HFF-Myc (cell line): ENCODE measurements around the gene NLN.
"Not testable (repeated sequence)": the region's sequence is repeated elsewhere in the genome, so short reads cannot be mapped to it uniquely, and the experiment has no call there.

Experiments
- DNase-seq: peaks from one replicate; pipeline ENCODE4 v3.0.0-alpha.2; 2011; ENCODE audit warnings: low read depth; ENCODE audit errors: extremely low read depth
- H3K4me3 ChIP-seq: replicated peaks from 2 replicates; pipeline ENCODE4 v1.5.1; 2011; ENCODE audit warnings: low read depth, mild to moderate bottlenecking, control low read depth, low read length
- TF ChIP-seq, protein P1 (sequence below): IDR thresholded peaks from 2 replicates; pipeline ENCODE4 v1.5.1; 2012; ENCODE audit warnings: mild to moderate bottlenecking, low read depth, low read length, control low read depth; ENCODE audit errors: missing control alignments

NLN gene

DNA sequence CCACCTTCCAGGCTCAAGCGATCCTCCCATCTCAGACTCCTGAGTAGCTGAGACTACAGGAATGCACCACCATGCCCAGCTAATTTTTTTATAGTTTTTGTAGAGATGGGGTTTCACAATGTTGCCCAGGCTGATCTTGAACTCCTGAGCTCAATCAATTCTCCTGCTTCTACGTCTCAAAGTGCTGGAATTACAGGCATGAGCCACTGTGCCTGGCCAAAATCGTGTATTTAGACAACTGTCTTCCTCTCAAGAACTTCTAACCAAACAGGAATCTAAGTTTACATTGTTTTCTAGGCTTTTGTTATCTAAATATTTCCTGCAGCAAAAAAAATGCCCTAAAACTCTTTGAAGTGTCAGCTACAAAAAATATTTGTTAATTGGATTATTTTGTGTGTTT is 78.8 kb downstream of the NLN start:
- TF ChIP-seq, protein P1, sequence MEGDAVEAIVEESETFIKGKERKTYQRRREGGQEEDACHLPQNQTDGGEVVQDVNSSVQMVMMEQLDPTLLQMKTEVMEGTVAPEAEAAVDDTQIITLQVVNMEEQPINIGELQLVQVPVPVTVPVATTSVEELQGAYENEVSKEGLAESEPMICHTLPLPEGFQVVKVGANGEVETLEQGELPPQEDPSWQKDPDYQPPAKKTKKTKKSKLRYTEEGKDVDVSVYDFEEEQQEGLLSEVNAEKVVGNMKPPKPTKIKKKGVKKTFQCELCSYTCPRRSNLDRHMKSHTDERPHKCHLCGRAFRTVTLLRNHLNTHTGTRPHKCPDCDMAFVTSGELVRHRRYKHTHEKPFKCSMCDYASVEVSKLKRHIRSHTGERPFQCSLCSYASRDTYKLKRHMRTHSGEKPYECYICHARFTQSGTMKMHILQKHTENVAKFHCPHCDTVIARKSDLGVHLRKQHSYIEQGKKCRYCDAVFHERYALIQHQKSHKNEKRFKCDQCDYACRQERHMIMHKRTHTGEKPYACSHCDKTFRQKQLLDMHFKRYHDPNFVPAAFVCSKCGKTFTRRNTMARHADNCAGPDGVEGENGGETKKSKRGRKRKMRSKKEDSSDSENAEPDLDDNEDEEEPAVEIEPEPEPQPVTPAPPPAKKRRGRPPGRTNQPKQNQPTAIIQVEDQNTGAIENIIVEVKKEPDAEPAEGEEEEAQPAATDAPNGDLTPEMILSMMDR, result no peak
- no peak overlapping the region for H3K4me3 ChIP-seq
- DNase-seq, result no peak

DNA sequence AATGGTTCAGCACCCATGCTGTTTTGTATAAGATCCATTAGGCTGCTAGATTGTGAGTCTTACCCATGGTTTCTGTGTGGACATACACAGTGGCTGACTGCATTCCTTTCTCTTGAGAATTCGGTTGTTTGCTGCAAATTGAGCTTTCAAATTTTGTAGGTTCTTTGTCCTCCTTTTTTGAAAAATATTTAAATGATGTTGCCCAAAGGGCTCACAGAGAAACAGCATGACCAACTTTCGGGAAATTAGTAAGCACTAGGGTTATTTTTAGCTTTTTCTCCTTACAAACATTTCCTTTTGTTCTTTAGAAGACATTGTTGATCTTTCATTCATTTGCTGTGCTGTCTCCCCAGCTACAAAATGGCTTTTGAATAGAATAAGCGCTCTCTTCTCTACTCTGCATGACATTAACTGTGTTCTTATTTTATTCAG is 79.4 kb downstream of the NLN start:
- TF ChIP-seq, protein P1, result no peak
- no peak for DNase-seq
- no peak overlapping the region for H3K4me3 ChIP-seq

DNA sequence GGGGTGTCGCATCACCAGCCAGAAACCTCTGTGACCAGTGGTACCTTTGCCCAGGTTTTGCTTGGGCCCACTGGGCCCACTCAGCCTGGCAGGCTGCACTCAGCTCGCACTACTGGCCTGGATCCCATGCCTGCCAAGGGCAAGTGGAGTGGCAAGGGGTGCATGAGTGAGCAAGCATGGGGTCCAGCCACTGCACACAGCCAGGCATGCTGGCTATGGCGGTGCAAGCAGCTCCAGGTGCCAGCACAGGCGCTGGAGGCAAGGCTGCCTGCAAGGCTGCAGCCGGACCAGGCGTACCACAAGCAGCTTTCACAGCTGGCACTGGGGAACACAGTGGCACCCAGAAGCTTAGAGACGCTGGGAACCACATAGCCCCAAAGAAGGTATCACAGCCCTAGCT is 80.1 kb downstream of the NLN start:
- TF ChIP-seq, protein P1, result no peak
- DNase-seq, result no peak
- H3K4me3 ChIP-seq, result no peak overlapping the region

DNA sequence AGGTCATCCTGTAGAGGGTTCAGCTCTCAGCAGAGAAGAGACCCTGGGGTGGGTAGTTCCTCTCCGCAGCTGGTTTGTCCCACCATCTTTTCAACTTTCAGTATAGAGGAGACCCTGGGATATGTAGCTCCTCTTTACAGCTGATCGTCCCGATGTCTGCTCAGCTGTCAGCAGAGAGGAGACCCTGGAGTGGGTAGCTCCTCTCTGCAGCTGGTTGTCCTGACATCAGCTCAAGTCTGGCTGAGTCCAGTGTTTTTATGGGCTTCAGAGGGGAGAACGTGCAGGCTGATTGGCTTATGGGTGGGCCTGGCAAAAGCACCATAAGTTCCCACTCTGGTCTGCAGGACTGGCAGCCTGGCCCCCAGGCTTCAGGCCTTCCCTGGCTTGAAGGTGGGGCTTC is 80.8 kb downstream of the NLN start:
- TF ChIP-seq, protein P1, result no peak
- DNase-seq, result no peak
- H3K4me3 ChIP-seq, result no peak overlapping the region

DNA sequence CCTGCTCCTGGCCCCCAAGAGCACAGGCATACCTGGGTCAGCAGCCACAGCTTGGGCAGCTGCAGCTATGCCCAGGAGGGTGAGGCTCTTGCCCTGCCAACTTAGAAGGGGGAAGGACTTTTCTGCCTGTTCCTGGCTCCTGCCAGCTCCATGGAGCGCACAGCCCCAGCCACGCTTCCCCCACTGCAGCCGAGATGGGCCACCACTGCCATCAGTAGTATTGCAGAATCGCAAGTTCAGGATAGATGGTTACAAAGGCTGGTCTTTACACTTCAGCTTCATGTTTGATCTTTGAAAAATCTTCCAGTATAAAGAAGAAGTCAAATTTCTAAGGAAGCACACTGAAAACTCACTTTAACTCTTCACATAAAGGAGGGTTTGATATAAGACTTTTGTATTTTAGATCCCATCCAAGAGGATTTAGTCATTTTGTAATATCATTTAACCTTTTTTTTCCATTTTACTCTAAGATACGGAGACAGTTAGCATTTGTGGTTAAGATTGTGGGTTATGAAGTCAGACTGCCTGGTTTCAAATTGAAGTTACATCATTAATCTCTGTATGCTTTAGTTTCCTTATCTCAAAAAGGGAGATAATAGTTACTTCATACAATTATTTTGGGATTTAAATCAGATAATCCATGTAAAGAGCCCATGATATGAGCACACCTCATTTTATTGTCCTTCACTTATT is 81.8 kb downstream of the NLN start:
- H3K4me3 ChIP-seq, result no peak overlapping the region
- TF ChIP-seq, protein P1, result no peak
- no peak for DNase-seq

DNA sequence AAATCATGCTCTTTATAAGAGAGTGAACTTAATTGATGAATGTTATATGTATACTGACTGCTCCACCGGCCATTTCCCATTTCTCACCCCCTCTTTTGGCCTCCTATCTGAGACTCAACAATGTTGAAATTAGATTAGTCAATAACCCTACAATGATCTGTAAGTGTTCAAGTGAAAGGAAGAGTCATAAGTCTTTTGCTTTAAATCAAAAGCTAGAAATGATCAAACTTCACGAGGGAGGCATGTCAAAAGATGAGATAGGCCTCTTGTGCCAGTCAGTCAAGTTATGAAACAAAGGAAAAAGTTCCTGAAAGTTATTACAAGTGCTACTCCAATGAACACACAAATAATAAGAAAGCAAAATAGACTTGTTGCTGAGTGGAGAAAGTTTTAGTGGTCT is 83.1 kb downstream of the NLN start:
- H3K4me3 ChIP-seq, result no peak overlapping the region
- DNase-seq, result no peak
- TF ChIP-seq, protein P1, result no peak

DNA sequence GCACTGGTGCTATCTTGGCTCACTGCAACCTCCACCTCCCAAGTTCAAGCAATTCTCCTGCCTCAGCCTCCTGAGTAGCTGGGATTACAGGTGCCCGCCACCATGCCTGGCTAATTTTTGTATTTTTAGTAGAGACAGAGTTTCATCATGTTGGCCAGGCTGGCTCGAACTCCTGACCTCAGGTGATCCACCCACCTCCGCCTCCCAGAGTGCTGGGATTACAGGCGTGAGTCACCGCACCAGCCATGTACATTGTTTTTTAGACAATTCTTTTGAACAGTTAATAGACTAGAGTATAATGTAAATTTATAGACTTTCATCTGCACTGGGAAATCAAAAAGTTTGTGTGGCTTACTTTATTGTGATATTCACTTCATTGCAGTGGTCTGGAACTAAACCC is 85.5 kb downstream of the NLN start:
- not testable (repeated sequence) for H3K4me3 ChIP-seq, DNase-seq
